ENCODE data around the gene ANKRD34B.

ANKRD34B gene

DNA sequence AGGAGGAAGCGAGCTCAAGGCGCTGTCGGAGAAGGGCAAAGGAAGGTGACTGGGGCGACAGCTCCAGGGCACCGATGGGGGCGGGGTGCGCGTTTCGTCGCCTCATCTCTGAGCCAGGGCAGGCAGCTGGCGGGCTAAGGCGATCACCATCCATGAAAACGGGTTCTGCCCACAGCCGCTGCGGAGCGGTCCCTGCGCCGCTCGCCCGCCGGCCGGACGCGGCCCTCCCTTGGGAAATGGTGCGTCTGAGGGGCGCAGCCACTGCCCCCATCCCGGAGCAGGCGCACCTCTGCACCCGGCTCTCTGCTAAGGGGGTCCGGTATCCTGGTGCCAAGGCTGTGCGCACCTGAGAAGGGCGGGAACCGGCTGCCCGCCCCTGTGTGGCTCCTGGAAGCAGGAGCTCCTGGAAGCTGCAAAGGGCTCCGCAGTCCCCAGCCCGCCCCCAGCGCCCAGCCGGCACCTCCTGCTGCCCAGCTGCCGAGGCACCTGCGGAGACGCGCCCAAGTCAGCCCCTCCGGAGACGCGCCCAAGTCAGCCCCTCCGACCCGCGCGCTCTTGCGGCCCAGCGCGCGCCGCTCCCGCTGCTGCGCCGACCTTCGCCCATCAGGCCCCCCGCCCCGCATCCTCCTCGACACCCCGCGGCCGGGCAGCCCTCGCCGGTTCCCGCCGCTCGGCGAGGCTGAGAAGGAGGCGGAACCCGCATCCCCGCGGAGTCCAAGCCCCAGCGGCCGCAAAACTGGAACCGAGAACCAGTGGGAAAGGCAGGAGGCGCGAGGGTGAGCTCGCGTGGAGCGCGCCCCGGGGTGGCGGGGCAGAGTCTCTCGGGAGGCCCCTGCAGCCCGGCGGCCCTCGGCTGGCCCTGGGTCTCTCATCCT, 757 bp downstream of the ANKRD34B start:
- DNase-seq = no peak

DNA sequence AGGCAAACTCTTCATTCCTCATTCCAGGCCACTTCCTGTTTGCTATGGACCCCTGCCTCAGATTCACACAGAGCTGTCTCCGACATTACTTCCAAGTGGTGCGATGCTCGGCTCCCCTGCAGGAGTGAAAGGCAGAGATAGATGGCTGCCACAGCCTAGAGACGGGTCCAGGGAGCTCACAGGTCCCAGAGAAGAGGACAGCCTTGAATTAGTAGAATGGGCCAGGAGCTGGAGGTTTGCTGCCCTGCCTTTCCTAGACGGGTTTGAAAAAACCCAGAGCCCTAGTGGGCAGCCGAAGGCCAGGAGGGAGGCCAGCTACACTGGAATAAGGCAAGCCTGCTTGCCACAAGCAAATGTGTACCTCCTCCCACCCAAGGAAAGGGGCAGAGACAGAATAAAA, 1.8 kb downstream of the ANKRD34B start:
- DNase-seq = no peak

DNA sequence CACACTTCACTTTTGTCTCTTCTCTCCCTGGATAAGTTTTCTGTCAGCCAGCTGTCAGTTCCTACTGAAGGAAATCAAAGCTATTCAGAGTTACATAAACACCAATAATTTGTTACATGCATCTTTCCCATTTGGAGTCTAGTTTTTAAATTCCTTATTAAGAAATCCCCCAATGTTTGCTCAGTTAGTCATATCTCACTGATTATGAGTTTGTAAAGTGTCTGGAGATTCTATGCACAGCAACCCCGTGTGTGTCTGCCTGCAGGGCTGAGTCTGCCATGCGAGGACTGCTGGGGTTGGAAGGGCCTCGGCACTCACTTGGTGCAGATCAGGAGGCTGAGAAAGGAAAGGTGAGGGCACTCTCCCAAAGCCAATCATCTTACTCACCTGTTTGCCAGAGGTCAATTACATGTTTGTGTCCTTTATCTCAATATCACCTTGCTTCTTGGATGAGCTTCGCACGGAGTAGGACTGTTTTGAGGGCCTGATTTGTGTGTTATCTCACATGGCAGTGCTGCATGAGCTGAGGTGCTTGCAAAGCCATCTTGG, 3.3 kb downstream of the ANKRD34B start:
- DNase-seq = no peak

- no peak for DNase-seq
These were observed 4.8 kb downstream of the ANKRD34B start for GRCh38 chr5:80565330-80565729.

DNA sequence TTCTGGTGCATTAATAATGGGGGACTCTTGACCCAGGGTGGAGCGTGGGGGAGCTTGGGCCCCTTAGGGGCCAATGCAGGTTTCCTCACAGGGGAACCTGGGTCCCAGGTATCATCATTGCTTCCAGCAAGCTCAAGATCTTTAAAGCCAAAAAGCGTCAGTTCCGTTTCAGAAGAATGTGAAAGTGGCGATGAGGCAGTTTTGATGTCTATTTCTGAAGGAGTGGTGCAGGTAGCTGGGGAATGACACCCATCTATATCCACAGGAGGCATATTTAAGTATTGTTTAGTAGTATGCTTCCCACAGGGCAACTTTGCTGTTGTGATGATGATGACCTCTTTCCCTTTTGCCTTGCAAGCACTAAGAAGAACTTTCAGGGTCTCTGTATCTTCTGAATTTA, 10.8 kb downstream of the ANKRD34B start:
- no peak for DNase-seq

DNA sequence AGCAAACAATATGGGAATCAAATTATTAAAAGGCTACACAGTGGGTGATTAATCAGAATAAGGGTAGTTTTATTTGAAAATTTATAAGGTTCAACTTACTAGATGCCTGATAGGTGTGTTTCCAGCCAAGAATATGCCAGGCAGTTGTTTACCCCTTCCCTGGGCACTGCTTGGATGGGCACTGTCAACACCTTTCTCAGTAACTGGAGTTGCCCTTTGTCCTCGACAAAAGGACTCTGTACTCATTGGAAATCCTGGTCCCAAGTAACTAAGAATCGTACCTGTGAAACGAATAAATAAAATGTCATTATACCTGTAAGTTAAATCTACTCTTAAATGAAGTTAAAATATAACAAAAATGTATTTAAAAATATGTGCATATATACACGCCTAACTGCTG, 15.0 kb downstream of the ANKRD34B start:
- DNase-seq = no peak

DNA sequence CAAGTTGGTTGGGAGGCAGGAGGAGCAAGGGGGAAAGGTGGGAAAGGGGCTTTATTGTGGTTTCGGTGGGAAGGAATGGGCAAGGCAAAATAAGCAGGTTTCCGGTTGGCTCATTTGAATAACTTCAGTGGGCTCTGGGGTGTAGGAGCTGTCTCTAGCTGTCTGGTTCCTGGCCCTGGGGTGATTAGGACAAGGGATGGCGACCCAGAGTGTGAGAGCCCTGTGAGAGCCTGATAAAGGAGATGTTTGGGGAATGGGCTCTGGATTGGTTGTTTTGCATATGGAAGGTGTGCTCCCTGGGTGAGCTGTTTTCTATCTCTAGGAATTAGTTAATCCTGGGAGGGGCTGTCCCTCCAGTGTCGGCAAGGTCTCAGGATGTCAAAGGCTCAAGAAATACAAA, 15.4 kb downstream of the ANKRD34B start:
- DNase-seq = no peak

DNA sequence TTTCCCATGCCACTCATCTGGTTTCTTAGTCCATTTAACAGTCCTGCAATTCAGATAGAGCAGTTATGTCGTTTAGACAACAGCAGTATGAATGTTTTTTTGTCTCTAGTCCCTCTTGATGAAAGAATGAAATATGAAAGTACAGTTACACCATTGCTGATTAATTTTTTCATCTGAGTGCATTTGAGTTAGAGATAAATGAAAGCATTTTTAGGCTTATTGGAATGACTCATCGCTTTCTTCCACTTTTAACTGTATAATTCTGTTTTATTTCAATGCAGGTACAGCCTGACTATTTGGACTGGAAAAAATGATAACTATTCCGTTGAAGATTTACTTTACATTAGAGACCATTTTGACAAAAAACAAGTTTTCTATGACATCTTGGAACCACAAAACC, 28.7 kb downstream of the ANKRD34B start:
- no peak for DNase-seq

GRCh38 chr5:80540691-80541090, 29.4 kb downstream of the ANKRD34B start:
- no peak for DNase-seq

GRCh38 chr5:80516826-80517225, 53.3 kb downstream of the ANKRD34B start:
- no peak for DNase-seq

DNA sequence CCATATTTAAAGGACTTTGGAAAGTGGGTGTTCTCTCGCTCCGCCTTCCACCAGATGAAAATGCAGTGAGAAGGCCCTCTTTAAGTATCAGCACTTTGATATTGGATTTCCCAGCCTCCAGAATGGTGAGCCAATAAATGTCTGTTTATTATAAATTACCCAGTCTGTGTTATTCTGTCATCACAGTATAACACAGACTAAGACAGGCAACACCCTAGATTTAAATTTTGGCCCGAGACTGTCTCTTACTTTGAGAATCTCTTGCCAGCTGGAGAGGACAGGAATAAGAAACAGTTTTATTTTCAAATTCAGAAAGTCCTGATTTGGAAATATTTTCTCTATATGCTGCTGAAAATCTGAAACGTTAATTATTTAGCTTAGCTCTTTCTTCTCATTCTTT, 60.7 kb downstream of the ANKRD34B start:
- no peak for DNase-seq

DNA sequence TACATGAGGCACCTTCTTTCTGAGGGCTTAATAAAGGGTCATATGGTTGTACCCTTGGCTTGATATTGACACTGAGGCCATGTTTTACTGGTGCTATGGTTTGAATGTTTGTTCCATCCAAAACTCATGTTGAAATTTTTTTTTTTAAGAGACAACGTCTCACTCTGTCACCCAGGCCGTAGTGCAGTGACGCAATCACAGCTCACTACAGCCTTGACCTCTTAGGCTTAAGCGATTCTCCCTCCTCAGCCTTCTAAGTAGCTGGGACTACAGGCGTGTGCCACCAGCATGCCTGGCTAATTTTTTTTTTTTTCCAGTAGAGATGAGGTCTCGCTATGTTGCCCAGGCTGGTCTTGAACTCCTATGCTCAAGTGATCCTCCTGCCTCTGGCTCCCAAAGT, 61.2 kb downstream of the ANKRD34B start:
- DNase-seq = no peak

GRCh38 chr5:80507663-80508062, 62.4 kb downstream of the ANKRD34B start:
- DNase-seq = no peak
